Thyroid gland (tissue), 4 donors: ENCODE data around the gene ME3. TPM values are rescaled to one million over a fixed set of nuclear protein-coding genes. Genes with fewer than 3 reads are reported as not detected.

Experiments
- DNase-seq, 2 donors: peaks; one replicate each; pipeline ENCODE4 v3.0.0-alpha.2; 2019
- H3K27ac ChIP-seq, 3 donors: fragments of 200-600 bp; sonication (generic); 1 replicate in 2 of 3; 2 replicates in 1 of 3; pipeline ENCODE4 v1.5.1; 2016 to 2019; ENCODE audit warnings: mild to moderate bottlenecking in 1 of 3, moderate library complexity in 1 of 3
- H3K27me3 ChIP-seq: fragments of 200-600 bp; sonication (generic); one replicate; pipeline ENCODE4 v1.5.1; 2019
- H3K36me3 ChIP-seq, 2 donors: fragments of 200-600 bp; sonication (generic); one replicate each; pipeline ENCODE4 v1.5.1; 2016 to 2019
- H3K4me1 ChIP-seq, 2 donors: fragments of 200-600 bp; sonication (generic); one replicate each; pipeline ENCODE4 v1.5.1; 2017 to 2019
- H3K4me3 ChIP-seq, 3 donors: fragments of 200-600 bp; sonication (generic); replicated peaks in 1 of 3; 1 replicate in 2 of 3; 2 replicates in 1 of 3; pipeline ENCODE4 v1.5.1; 2016; ENCODE audit warnings: mild to moderate bottlenecking in 1 of 3
- H3K9me3 ChIP-seq: fragments of 200-600 bp; sonication (generic); one replicate; pipeline ENCODE4 v1.5.1; 2017
- CTCF ChIP-seq, 6 experiments: fragments of 200-600 bp in 3 of 6; fragments of 450-650 bp in 3 of 6; sonication (generic) in 3 of 6; IDR thresholded peaks; one replicate each; pipeline ENCODE4 v1.5.1; 2016 to 2019; ENCODE audit warnings: antibody characterized with exemption in 6 of 6, mild to moderate bottlenecking in 2 of 6, inconsistent platforms in 1 of 6, moderate library complexity in 1 of 6
- POLR2A ChIP-seq, 2 donors: fragments of 450-650 bp; IDR thresholded peaks; one replicate each; pipeline ENCODE4 v1.6.1; 2017; ENCODE audit warnings: antibody characterized with exemption in 2 of 2, mild to moderate bottlenecking in 2 of 2, moderate library complexity in 1 of 2
- WGBS, 2 donors: methylation state at CpG; one replicate each; pipeline ENCODE4 v1.1.5; 2017; 5-methylcytosine and 5-hydroxymethylcytosine counted together
- intact Hi-C: fragments of 100-400 bp; cut with DNase I; formaldehyde crosslinking; loops from one replicate; pipeline ENCODE4 v1.15.1; 2023
- total RNA-seq, 4 donors: library from RNA; depleted of rRNA; stranded (reverse); fragments of >200 nt; gene quantifications; one replicate each; pipeline ENCODE4 v1.2.3, GENCODE V29; 2016

The ME3 gene
- total RNA-seq, 4 donors from 2014 or later = 29.1 to 53.5 (median 37.1) TPM

- Histone ChIP-seq H3K4me3 (no peak overlapping the region), H3K4me1 (peaks cover 22 to 44% of the 10 kb centered on the region in 2 donors), H3K36me3 (no peaks in the 10 kb centered on the region), H3K27ac (peak overlapping the region; percentile 4 to 78 (median 69)), H3K27me3 (no peaks in the 10 kb centered on the region), H3K9me3 (no peaks in the 10 kb centered on the region)
- TF ChIP-seq CTCF (IDR thresholded peaks at IDR 0.05) = no peak
- TF ChIP-seq POLR2A (IDR thresholded peaks at IDR 0.05) = no peak
- intact Hi-C loops = loop anchor here (10.0 kb wide), 1 partner anchor 123 kb away; no protein-coding TSS in a partner anchor
- 66 to 68% methylated on average over 6 of the region's 6 CpGs for WGBS, 2 donors
- DNase-seq = no peak
Measured at GRCh38 chr11:86587264-86588193, 84.9 kb downstream of the ME3 start.

- no peak for TF ChIP-seq POLR2A (IDR thresholded peaks at IDR 0.05)
- no peak for TF ChIP-seq CTCF (IDR thresholded peaks at IDR 0.05)
- 96 to 97% methylated on average over 3 of the region's 3 CpGs for WGBS, 2 donors
- Histone ChIP-seq H3K27me3 (no peaks in the 10 kb centered on the region), H3K27ac (peak overlapping the region in 1 of 3 donors; percentile 69), H3K4me3 (no peak overlapping the region), H3K4me1 (peaks cover 15 to 32% of the 10 kb centered on the region in 2 donors), H3K9me3 (no peaks in the 10 kb centered on the region), H3K36me3 (no peaks in the 10 kb centered on the region)
- intact Hi-C loops = loop anchor here (10.0 kb wide), 1 partner anchor 122 kb away; no protein-coding TSS in a partner anchor
- no peak for DNase-seq
Measured at GRCh38 chr11:86586307-86586706, 86.1 kb downstream of the ME3 start.

- TF ChIP-seq CTCF (IDR thresholded peaks at IDR 0.05) = no peak
- TF ChIP-seq POLR2A (IDR thresholded peaks at IDR 0.05) = no peak
- Histone ChIP-seq H3K36me3 (no peaks in the 10 kb centered on the region), H3K27ac (no peak overlapping the region), H3K4me3 (no peak overlapping the region), H3K9me3 (no peaks in the 10 kb centered on the region), H3K27me3 (no peaks in the 10 kb centered on the region), H3K4me1 (peaks cover under 1 to 21% of the 10 kb centered on the region in 2 donors)
- intact Hi-C loops = loop anchor here (10.0 kb wide), 1 partner anchor 118 kb away; no protein-coding TSS in a partner anchor
- no peak for DNase-seq
- WGBS, 2 donors = 81 to 85% methylated on average over 3 of the region's 3 CpGs
Measured at GRCh38 chr11:86582898-86583297, 89.5 kb downstream of the ME3 start.

- no peak for DNase-seq
- H3K4me1 ChIP-seq = peaks cover 0 to 17% of the 10 kb centered on the region in 2 donors
Measured at GRCh38 chr11:86580535-86580934, 91.9 kb downstream of the ME3 start.

More at GRCh38 chr11:86580535-86580934, 91.9 kb downstream of the ME3 start:
- TF ChIP-seq CTCF (IDR thresholded peaks at IDR 0.05) = no peak
- TF ChIP-seq POLR2A (IDR thresholded peaks at IDR 0.05) = no peak
- Histone ChIP-seq H3K36me3 (no peaks in the 10 kb centered on the region), H3K9me3 (no peaks in the 10 kb centered on the region), H3K27ac (no peak overlapping the region), H3K4me3 (no peak overlapping the region), H3K27me3 (no peaks in the 10 kb centered on the region)
- intact Hi-C loops = loop anchor here (10.0 kb wide), 1 partner anchor 116 kb away; no protein-coding TSS in a partner anchor
- 84 to 87% methylated on average over 2 of the region's 2 CpGs for WGBS, 2 donors
